ENCODE measurements around the gene GNAZ. TPM values are rescaled to one million over a fixed set of nuclear protein-coding genes. Genes with fewer than 3 reads are reported as not detected.

The GNAZ gene
- total RNA-seq, 1 donor from 2014 or later: 3.1 TPM

- intact Hi-C loops (cut with DNase I): no loop called here
- peak; percentile 27 for DNase-seq (ENCODE audit: missing footprints)
- ATAC-seq: no peak
These were observed 2.0 kb downstream of the GNAZ start for GRCh38 chr22:23072077-23072910.

- ATAC-seq: no peak
- intact Hi-C loops (cut with DNase I): no loop called here
These were observed 2.7 kb downstream of the GNAZ start for GRCh38 chr22:23072911-23073491.

GRCh38 chr22:23073526-23074229 lies 3.4 kb downstream of the GNAZ start:
- no peak for DNase-seq (ENCODE audit: missing footprints)
- intact Hi-C loops (cut with DNase I): no loop called here
- no peak for ATAC-seq

More at GRCh38 chr22:23072911-23073491, 2.7 kb downstream of the GNAZ start:
- peak; percentile 28 for DNase-seq (ENCODE audit: missing footprints)

GRCh38 chr22:23074451-23074850 lies 4.1 kb downstream of the GNAZ start:
- DNase-seq (ENCODE audit: missing footprints) (peak; percentile 52), ATAC-seq (no peak)
- intact Hi-C loops (cut with DNase I): no loop called here

GRCh38 chr22:23075050-23075449 lies 4.7 kb downstream of the GNAZ start:
- ATAC-seq: no peak
- intact Hi-C loops (cut with DNase I): no loop called here
- peak; percentile 14 for DNase-seq (ENCODE audit: missing footprints)

GRCh38 chr22:23075525-23076216 lies 5.4 kb downstream of the GNAZ start:
- DNase-seq (ENCODE audit: missing footprints) (peak; percentile 37), ATAC-seq (no peak)
- intact Hi-C loops (cut with DNase I): no loop called here

- intact Hi-C loops (cut with DNase I): no loop called here
- ATAC-seq (no peak), DNase-seq (ENCODE audit: missing footprints) (peak; percentile 18)
These were observed 6.7 kb downstream of the GNAZ start for GRCh38 chr22:23076896-23077572.

- intact Hi-C loops (cut with DNase I): no loop called here
- DNase-seq (ENCODE audit: missing footprints): peak; percentile 9
- ATAC-seq: no peak
These were observed 7.5 kb downstream of the GNAZ start for GRCh38 chr22:23077627-23078461.

GRCh38 chr22:23078462-23078787 lies 8.1 kb downstream of the GNAZ start:
- DNase-seq (ENCODE audit: missing footprints): no peak
- ATAC-seq: no peak
- intact Hi-C loops (cut with DNase I): no loop called here

- intact Hi-C loops (cut with DNase I): no loop called here
- ATAC-seq (no peak), DNase-seq (ENCODE audit: missing footprints) (no peak)
These were observed 9.0 kb downstream of the GNAZ start for GRCh38 chr22:23079240-23079768.

- DNase-seq (ENCODE audit: missing footprints) (no peak), ATAC-seq (no peak)
- intact Hi-C loops (cut with DNase I): no loop called here
These were observed 9.6 kb downstream of the GNAZ start for GRCh38 chr22:23079814-23080521.

- intact Hi-C loops (cut with DNase I): no loop called here
These were observed 10.4 kb downstream of the GNAZ start for GRCh38 chr22:23080613-23081290.

GRCh38 chr22:23082534-23083314 lies 12.4 kb downstream of the GNAZ start:
- intact Hi-C loops (cut with DNase I): no loop called here
- DNase-seq (ENCODE audit: missing footprints) (no peak), ATAC-seq (no peak)

More at GRCh38 chr22:23080613-23081290, 10.4 kb downstream of the GNAZ start:
- no peak for ATAC-seq
- no peak for DNase-seq (ENCODE audit: missing footprints)

- ATAC-seq (no peak), DNase-seq (ENCODE audit: missing footprints) (no peak)
- intact Hi-C loops (cut with DNase I): no loop called here
These were observed 13.1 kb downstream of the GNAZ start for GRCh38 chr22:23083315-23084021.
